ENCODE results near the gene HTD2.
A peak's percentile ranks its signal among the peaks of the same experiment; 100 is the strongest.

The HTD2 gene

GRCh38 chr3:58291671-58292338 is 14.5 kb upstream of the HTD2 start:
- DNase-seq (ENCODE audit: low read depth, low spot score): no peak

GRCh38 chr3:58292866-58293265 is 13.5 kb upstream of the HTD2 start:
- H3K27ac ChIP-seq: no peak overlapping the region
- no peak for DNase-seq (ENCODE audit: low read depth, low spot score)

More at GRCh38 chr3:58291671-58292338, 14.5 kb upstream of the HTD2 start:
- no peak overlapping the region for H3K27ac ChIP-seq

GRCh38 chr3:58293516-58293915 is 12.8 kb upstream of the HTD2 start:
- H3K27ac ChIP-seq: no peak overlapping the region
- DNase-seq (ENCODE audit: low read depth, low spot score): no peak

GRCh38 chr3:58296269-58296668 is 10.1 kb upstream of the HTD2 start:
- DNase-seq (ENCODE audit: low read depth, low spot score): no peak
- no peak overlapping the region for H3K27ac ChIP-seq

- DNase-seq (ENCODE audit: low read depth, low spot score): no peak
- no peak overlapping the region for H3K27ac ChIP-seq
Measured at GRCh38 chr3:58296843-58297242, 9.5 kb upstream of the HTD2 start.

GRCh38 chr3:58298190-58298589 is 8.1 kb upstream of the HTD2 start:
- DNase-seq (ENCODE audit: low read depth, low spot score): no peak
- no peak overlapping the region for H3K27ac ChIP-seq

- no peak overlapping the region for H3K27ac ChIP-seq
- DNase-seq (ENCODE audit: low read depth, low spot score): no peak
Measured at GRCh38 chr3:58299075-58299474, 7.2 kb upstream of the HTD2 start.

- DNase-seq (ENCODE audit: low read depth, low spot score): no peak
- no peak overlapping the region for H3K27ac ChIP-seq
Measured at GRCh38 chr3:58299839-58300516, 6.3 kb upstream of the HTD2 start.

- H3K27ac ChIP-seq: peak overlapping the region; percentile 91
- DNase-seq (ENCODE audit: low read depth, low spot score): peak; percentile 37
Measured at GRCh38 chr3:58307639-58308215, 1.4 kb downstream of the HTD2 start.

- H3K27ac ChIP-seq: no peak overlapping the region
- DNase-seq (ENCODE audit: low read depth, low spot score): no peak
Measured at GRCh38 chr3:58308728-58309127, 2.4 kb downstream of the HTD2 start.

GRCh38 chr3:58317811-58318210 is 11.5 kb downstream of the HTD2 start:
- no peak overlapping the region for H3K27ac ChIP-seq
- DNase-seq (ENCODE audit: low read depth, low spot score): no peak

GRCh38 chr3:58321791-58322190 is 15.5 kb downstream of the HTD2 start:
- no peak for DNase-seq (ENCODE audit: low read depth, low spot score)
- H3K27ac ChIP-seq: no peak overlapping the region

- DNase-seq (ENCODE audit: low read depth, low spot score): no peak
- no peak overlapping the region for H3K27ac ChIP-seq
Measured at GRCh38 chr3:58322793-58323192, 16.5 kb downstream of the HTD2 start.

- DNase-seq (ENCODE audit: low read depth, low spot score): no peak
- H3K27ac ChIP-seq: no peak overlapping the region
Measured at GRCh38 chr3:58323529-58324390, 17.4 kb downstream of the HTD2 start.

GRCh38 chr3:58324391-58325390 is 18.4 kb downstream of the HTD2 start:
- peak overlapping the region; percentile 18 for H3K27ac ChIP-seq
- no peak for DNase-seq (ENCODE audit: low read depth, low spot score)

GRCh38 chr3:58325525-58325992 is 19.2 kb downstream of the HTD2 start:
- H3K27ac ChIP-seq: peak overlapping the region; percentile 18
- no peak for DNase-seq (ENCODE audit: low read depth, low spot score)

GRCh38 chr3:58326267-58326900 is 20.1 kb downstream of the HTD2 start:
- no peak overlapping the region for H3K27ac ChIP-seq
- no peak for DNase-seq (ENCODE audit: low read depth, low spot score)

GRCh38 chr3:58329150-58329921 is 23.0 kb downstream of the HTD2 start:
- no peak for DNase-seq (ENCODE audit: low read depth, low spot score)

More at GRCh38 chr3:58329150-58329921, 23.0 kb downstream of the HTD2 start:
- H3K27ac ChIP-seq: no peak overlapping the region

All from epithelial cell of prostate (primary cell).